Measurements from ENCODE around the gene CPT1C. TPM values are rescaled to one million over a fixed set of nuclear protein-coding genes. Genes with fewer than 3 reads are reported as not detected.

CPT1C gene
- total and polyA plus RNA-seq, 2 of the 8 experiments (the other 6 are each of a cell fraction or from before 2014, with no cell fraction given), result 79.6 to 91.8 TPM

- no peak overlapping the region for H4K91ac ChIP-seq (replicated peaks; ENCODE audit: insufficient read length, low read length)
- 87% methylated on average over 5 of the region's 5 CpGs; no CpG with 5 or more reads in 1 of the 2 experiments for WGBS, 2 experiments (ENCODE audit: extremely low coverage in 1 of 2, insufficient coverage in 1 of 2, insufficient read length in 1 of 2, insufficient replicate concordance in 2 of 2, low coverage in 1 of 2, low lambda C conversion rate in 2 of 2, missing lambda C conversion rate in 1 of 2)
Observed at GRCh38 chr19:49730166-49730565, 39.2 kb downstream of the CPT1C start.

More at GRCh38 chr19:49730166-49730565, 39.2 kb downstream of the CPT1C start:
- H3K27me3 ChIP-seq (replicated peaks in 1 of 4; ENCODE audit: control insufficient read depth in 3 of 4, extremely low read depth in 1 of 4, insufficient read depth in 3 of 4, low read length in 3 of 4), result no peaks in the 10 kb centered on the region
- H3K4me1 ChIP-seq (replicated peaks in 1 of 4; ENCODE audit: control insufficient read depth in 3 of 4, insufficient read depth in 4 of 4, low read length in 3 of 4), result no peaks in the 10 kb centered on the region
- DNase-seq (ENCODE audit: low read depth in 1 of 2, low spot score in 2 of 2) (no peak), FAIRE-seq (no peak)
- H3K9ac ChIP-seq (replicated peaks in 1 of 4; ENCODE audit: extremely low read depth in 1 of 4, low read depth in 3 of 4, low read length in 3 of 4), result no peak overlapping the region
- no peak overlapping the region for H3K27ac ChIP-seq (ENCODE audit: low read depth, low read length)
- H2BK15ac ChIP-seq (ENCODE audit: low read length), result no peak overlapping the region
- H3K56ac ChIP-seq (replicated peaks; ENCODE audit: insufficient read length, low read depth, low read length), result no peak overlapping the region
- no peak overlapping the region for H3K23ac ChIP-seq (ENCODE audit: insufficient read length)
- ChIA-PET POLR2A (ENCODE audit: partially characterized antibody) (interaction anchor here (1.4 to 1.5 kb wide), 2 partner anchors 14 to 40 kb away, joined by 3 to 4 read pairs; partner anchors contain the start of gene CPT1C), CTCF (ENCODE audit: partially characterized antibody) (interaction anchor here (0.8 to 3.3 kb wide), 5 partner anchors 12 to 23 kb away, joined by 3 to 23 read pairs (median 3); no protein-coding TSS in a partner anchor)
- H2BK120ac ChIP-seq (replicated peaks; ENCODE audit: low read depth, low read length), result no peak overlapping the region
- no peak for TF ChIP-seq CHD1 (IDR thresholded peaks at IDR 0.05; ENCODE audit: low read depth, low read length)
- TF ChIP-seq CEBPB (IDR thresholded peaks at IDR 0.05; ENCODE audit: low read depth, low read length), result no peak
- TF ChIP-seq BCL11A (IDR thresholded peaks at IDR 0.05; ENCODE audit: low read depth in 2 of 2, low read length in 2 of 2), result no peak
- TF ChIP-seq KDM5A (IDR thresholded peaks at IDR 0.05; ENCODE audit: low read length), result no peak
- TF ChIP-seq CBX8 (IDR thresholded peaks at IDR 0.05; ENCODE audit: borderline replicate concordance, low read depth, low read length), result no peak
- TF ChIP-seq ASH2L (IDR thresholded peaks at IDR 0.05; ENCODE audit: low read length), result no peak
- no peak for TF ChIP-seq NANOG (IDR thresholded peaks at IDR 0.05; ENCODE audit: insufficient read depth, low read depth, low read length, poor library complexity, severe bottlenecking)
- no peak for TF ChIP-seq RAD21 (IDR thresholded peaks at IDR 0.05 in 1 of 2, conservative IDR thresholded peaks at IDR 0.05 in 1 of 2; ENCODE audit: low read depth in 2 of 2, low read length in 2 of 2)
- TF ChIP-seq POLR2AphosphoS5 (IDR thresholded peaks at IDR 0.05; ENCODE audit: low read depth, low read length), result no peak
- no peak for TF ChIP-seq EGR1 (IDR thresholded peaks at IDR 0.05; ENCODE audit: borderline replicate concordance, low read depth, low read length)
- no peak for TF ChIP-seq SP2 (IDR thresholded peaks at IDR 0.05; ENCODE audit: low read length)
- no peak overlapping the region for H2BK5ac ChIP-seq (ENCODE audit: low read depth, low read length)
- no peaks in the 10 kb centered on the region for H3K23me2 ChIP-seq (ENCODE audit: low read depth, low read length)
- no peak overlapping the region for H3K14ac ChIP-seq (ENCODE audit: insufficient read length)
- H3K79me1 ChIP-seq (ENCODE audit: low read depth, low read length), result no peaks in the 10 kb centered on the region
- no peak overlapping the region for H2AK5ac ChIP-seq (ENCODE audit: low read depth, low read length)
- H2BK20ac ChIP-seq (ENCODE audit: low read length), result no peak overlapping the region
- H3K18ac ChIP-seq (ENCODE audit: extremely low read depth, low read length), result no peak overlapping the region
- no peak overlapping the region for H2AFZ ChIP-seq (ENCODE audit: low read length)
- no peaks in the 10 kb centered on the region for H4K20me1 ChIP-seq (replicated peaks in 1 of 2; ENCODE audit: control insufficient read depth in 1 of 2, insufficient read depth in 2 of 2, low read length in 2 of 2)
- H4K8ac ChIP-seq (ENCODE audit: extremely low read depth, insufficient read depth, low read length), result no peak overlapping the region
- H3K36me3 ChIP-seq (ENCODE audit: control insufficient read depth in 2 of 4, insufficient read depth in 4 of 4, low read length in 3 of 4), result no peaks in the 10 kb centered on the region
- H4K5ac ChIP-seq (ENCODE audit: insufficient read length, low read depth, low read length), result no peak overlapping the region
- H3K9me3 ChIP-seq (ENCODE audit: insufficient read depth in 2 of 2, low read depth in 1 of 2, low read length in 1 of 2), result no peaks in the 10 kb centered on the region
- no peak overlapping the region for H3K4ac ChIP-seq (replicated peaks; ENCODE audit: insufficient read length, low read depth, low read length)
- no peak overlapping the region for H3K4me3 ChIP-seq (ENCODE audit: extremely low read depth in 1 of 4, insufficient read depth in 2 of 4, low read depth in 3 of 4, low read length in 4 of 4)
- no peak overlapping the region for H2BK12ac ChIP-seq (ENCODE audit: low read depth, low read length)
- H3K4me2 ChIP-seq (ENCODE audit: insufficient read depth in 1 of 2, low read depth in 2 of 2, low read length in 2 of 2), result no peak overlapping the region
- H3K79me2 ChIP-seq (ENCODE audit: control insufficient read depth in 1 of 2, insufficient read depth in 2 of 2, low read length in 2 of 2), result no peaks in the 10 kb centered on the region

Measured in H1 (cell line).